ENCODE measurements around the gene SUGCT.

Gene SUGCT

GRCh38 chr7:40300146-40300670, 165.4 kb downstream of the SUGCT start:
- Mint-ChIP-seq H3K27me3 (peaks cover 5% of the 10 kb centered on the region), H3K36me3 (no peaks in the 10 kb centered on the region), H3K27ac (no peak overlapping the region), H3K4me1 (no peaks in the 10 kb centered on the region), H3K4me3 (no peak overlapping the region), H3K9me3 (no peaks in the 10 kb centered on the region)
- ATAC-seq = no peak

GRCh38 chr7:40301486-40302068, 166.8 kb downstream of the SUGCT start:
- H3K4me1 Mint-ChIP-seq = no peaks in the 10 kb centered on the region
- no peak overlapping the region for H3K4me3 Mint-ChIP-seq

GRCh38 chr7:40303996-40304395, 169.2 kb downstream of the SUGCT start:
- Mint-ChIP-seq H3K27ac (no peak overlapping the region), H3K4me3 (no peak overlapping the region), H3K36me3 (no peaks in the 10 kb centered on the region), H3K27me3 (peaks cover 6% of the 10 kb centered on the region), H3K4me1 (no peaks in the 10 kb centered on the region), H3K9me3 (no peaks in the 10 kb centered on the region)
- no peak for ATAC-seq

More at GRCh38 chr7:40301486-40302068, 166.8 kb downstream of the SUGCT start:
- no peaks in the 10 kb centered on the region for H3K36me3 Mint-ChIP-seq
- H3K27me3 Mint-ChIP-seq = peaks cover 6% of the 10 kb centered on the region
- no peak for ATAC-seq
- H3K9me3 Mint-ChIP-seq = no peaks in the 10 kb centered on the region
- H3K27ac Mint-ChIP-seq = no peak overlapping the region

GRCh38 chr7:40305229-40305628, 170.4 kb downstream of the SUGCT start:
- Mint-ChIP-seq H3K9me3 (no peaks in the 10 kb centered on the region), H3K27ac (no peak overlapping the region), H3K27me3 (peaks cover 6% of the 10 kb centered on the region), H3K36me3 (no peaks in the 10 kb centered on the region), H3K4me3 (no peak overlapping the region), H3K4me1 (no peaks in the 10 kb centered on the region)
- ATAC-seq = no peak

- H3K4me1 Mint-ChIP-seq = peaks cover 2% of the 10 kb centered on the region
- no peaks in the 10 kb centered on the region for H3K36me3 Mint-ChIP-seq
- H3K27me3 Mint-ChIP-seq = peaks cover 6% of the 10 kb centered on the region
- H3K9me3 Mint-ChIP-seq = no peaks in the 10 kb centered on the region
- H3K27ac Mint-ChIP-seq = no peak overlapping the region
- ATAC-seq = no peak
- H3K4me3 Mint-ChIP-seq = no peak overlapping the region
These were observed 171.2 kb downstream of the SUGCT start for GRCh38 chr7:40306025-40306424.

GRCh38 chr7:40306596-40306995, 171.8 kb downstream of the SUGCT start:
- no peaks in the 10 kb centered on the region for H3K9me3 Mint-ChIP-seq
- ATAC-seq = no peak
- peaks cover 6% of the 10 kb centered on the region for H3K27me3 Mint-ChIP-seq
- peaks cover 8% of the 10 kb centered on the region for H3K4me1 Mint-ChIP-seq
- H3K27ac Mint-ChIP-seq = no peak overlapping the region
- H3K36me3 Mint-ChIP-seq = no peaks in the 10 kb centered on the region
- no peak overlapping the region for H3K4me3 Mint-ChIP-seq

GRCh38 chr7:40310258-40310657, 175.5 kb downstream of the SUGCT start:
- H3K36me3 Mint-ChIP-seq = no peaks in the 10 kb centered on the region
- H3K4me1 Mint-ChIP-seq = peaks cover 10% of the 10 kb centered on the region
- no peaks in the 10 kb centered on the region for H3K9me3 Mint-ChIP-seq
- ATAC-seq = no peak
- no peak overlapping the region for H3K27ac Mint-ChIP-seq
- peaks cover under 1% of the 10 kb centered on the region for H3K27me3 Mint-ChIP-seq
- H3K4me3 Mint-ChIP-seq = no peak overlapping the region

GRCh38 chr7:40311307-40311706, 176.5 kb downstream of the SUGCT start:
- Mint-ChIP-seq H3K4me3 (no peak overlapping the region), H3K36me3 (no peaks in the 10 kb centered on the region), H3K9me3 (no peaks in the 10 kb centered on the region), H3K4me1 (peaks cover 10% of the 10 kb centered on the region), H3K27me3 (no peaks in the 10 kb centered on the region), H3K27ac (no peak overlapping the region)
- ATAC-seq = no peak

- Mint-ChIP-seq H3K36me3 (no peaks in the 10 kb centered on the region), H3K4me1 (peaks cover 10% of the 10 kb centered on the region), H3K27ac (no peak overlapping the region), H3K4me3 (no peak overlapping the region), H3K27me3 (no peaks in the 10 kb centered on the region), H3K9me3 (no peaks in the 10 kb centered on the region)
- no peak for ATAC-seq
These were observed 180.5 kb downstream of the SUGCT start for GRCh38 chr7:40315277-40315676.

- Mint-ChIP-seq H3K27ac (no peak overlapping the region), H3K27me3 (no peaks in the 10 kb centered on the region), H3K4me3 (no peak overlapping the region), H3K4me1 (peaks cover 6% of the 10 kb centered on the region), H3K36me3 (no peaks in the 10 kb centered on the region), H3K9me3 (no peaks in the 10 kb centered on the region)
- no peak for ATAC-seq
These were observed 181.4 kb downstream of the SUGCT start for GRCh38 chr7:40316176-40316575.

GRCh38 chr7:40324914-40325313, 190.1 kb downstream of the SUGCT start:
- Mint-ChIP-seq H3K27ac (no peak overlapping the region), H3K9me3 (no peaks in the 10 kb centered on the region), H3K27me3 (peaks cover 8% of the 10 kb centered on the region), H3K4me1 (no peaks in the 10 kb centered on the region), H3K4me3 (no peak overlapping the region), H3K36me3 (no peaks in the 10 kb centered on the region)
- no peak for ATAC-seq

- no peaks in the 10 kb centered on the region for H3K4me1 Mint-ChIP-seq
- H3K4me3 Mint-ChIP-seq = no peak overlapping the region
- no peaks in the 10 kb centered on the region for H3K9me3 Mint-ChIP-seq
- ATAC-seq = no peak
- peaks cover 8% of the 10 kb centered on the region for H3K27me3 Mint-ChIP-seq
- no peak overlapping the region for H3K27ac Mint-ChIP-seq
- H3K36me3 Mint-ChIP-seq = no peaks in the 10 kb centered on the region
These were observed 192.3 kb downstream of the SUGCT start for GRCh38 chr7:40327113-40327512.

GRCh38 chr7:40327873-40328272, 193.1 kb downstream of the SUGCT start:
- Mint-ChIP-seq H3K27ac (no peak overlapping the region), H3K4me1 (no peaks in the 10 kb centered on the region), H3K9me3 (no peaks in the 10 kb centered on the region), H3K4me3 (no peak overlapping the region), H3K27me3 (peaks cover 8% of the 10 kb centered on the region), H3K36me3 (no peaks in the 10 kb centered on the region)
- no peak for ATAC-seq

- H3K36me3 Mint-ChIP-seq = no peaks in the 10 kb centered on the region
These were observed 194.9 kb downstream of the SUGCT start for GRCh38 chr7:40329601-40330153.

GRCh38 chr7:40330408-40330807, 195.6 kb downstream of the SUGCT start:
- ATAC-seq = no peak
- no peak overlapping the region for H3K27ac Mint-ChIP-seq
- no peaks in the 10 kb centered on the region for H3K27me3 Mint-ChIP-seq
- H3K36me3 Mint-ChIP-seq = no peaks in the 10 kb centered on the region
- no peaks in the 10 kb centered on the region for H3K4me1 Mint-ChIP-seq
- no peak overlapping the region for H3K4me3 Mint-ChIP-seq
- no peaks in the 10 kb centered on the region for H3K9me3 Mint-ChIP-seq

More at GRCh38 chr7:40329601-40330153, 194.9 kb downstream of the SUGCT start:
- Mint-ChIP-seq H3K4me1 (no peaks in the 10 kb centered on the region), H3K9me3 (no peaks in the 10 kb centered on the region), H3K27ac (no peak overlapping the region), H3K4me3 (no peak overlapping the region), H3K27me3 (no peaks in the 10 kb centered on the region)
- no peak for ATAC-seq

GRCh38 chr7:40331915-40332314, 197.1 kb downstream of the SUGCT start:
- ATAC-seq = no peak
- Mint-ChIP-seq H3K27ac (no peak overlapping the region), H3K9me3 (no peaks in the 10 kb centered on the region), H3K36me3 (no peaks in the 10 kb centered on the region), H3K4me1 (no peaks in the 10 kb centered on the region), H3K4me3 (no peak overlapping the region), H3K27me3 (no peaks in the 10 kb centered on the region)
